Keratinocyte (primary cell): ENCODE data around the gene DISP2. TPM values are rescaled to one million over a fixed set of nuclear protein-coding genes. Genes with fewer than 3 reads are reported as not detected.

Experiments used
- DNase-seq: peaks from one replicate; pipeline ENCODE4 v3.0.0-alpha.2; 2011; ENCODE audit warnings: low read depth, missing footprints, low spot score
- FAIRE-seq: peaks from 2 replicates; lab custom pipeline; 2011; peaks lifted over from hg19 to GRCh38; lab: Jason Lieb, UNC
- H2AFZ ChIP-seq: 2 replicates; pipeline ENCODE4 v1.6.0; 2012; ENCODE audit warnings: low read length, control low read depth, inconsistent platforms; ENCODE audit not compliant: control insufficient read depth
- H3K27ac ChIP-seq: 2 replicates; pipeline ENCODE4 v1.5.1; 2011; ENCODE audit warnings: low read length; ENCODE audit not compliant: control insufficient read depth, insufficient read depth
- H3K27me3 ChIP-seq: 3 replicates; pipeline ENCODE4 v1.6.0; 2011; ENCODE audit warnings: low read length; ENCODE audit not compliant: control insufficient read depth, insufficient read depth; ENCODE audit errors: extremely low read depth
- H3K36me3 ChIP-seq, 2 experiments: 2 replicates in 1 of 2; 3 replicates in 1 of 2; pipeline ENCODE4 v1.5.1; 2011; ENCODE audit warnings: low read length in 2 of 2, mild to moderate bottlenecking in 1 of 2; ENCODE audit not compliant: control insufficient read depth in 2 of 2, insufficient read depth in 2 of 2; ENCODE audit errors: extremely low read depth in 1 of 2
- H3K4me1 ChIP-seq: 3 replicates; pipeline ENCODE4 v1.5.1; 2011; ENCODE audit warnings: low read length; ENCODE audit not compliant: control insufficient read depth, insufficient read depth; ENCODE audit errors: extremely low read depth
- H3K4me2 ChIP-seq: 3 replicates; pipeline ENCODE4 v1.6.0; 2011; ENCODE audit warnings: low read depth, low read length; ENCODE audit not compliant: control insufficient read depth, insufficient read depth; ENCODE audit errors: extremely low read depth
- H3K4me3 ChIP-seq, 3 experiments: fragments of 200-600 bp in 1 of 3; sonication (generic) in 1 of 3; 2 replicates in 2 of 3; 3 replicates in 1 of 3; pipeline ENCODE4 v1.5.1; 2011 to 2016; ENCODE audit warnings: low read length in 3 of 3, mild to moderate bottlenecking in 3 of 3, control low read depth in 2 of 3, inconsistent platforms in 1 of 3, low read depth in 1 of 3, mixed read lengths in 1 of 3, mixed run types in 1 of 3, moderate library complexity in 1 of 3; ENCODE audit not compliant: control insufficient read depth in 2 of 3, insufficient read depth in 2 of 3; ENCODE audit errors: extremely low read depth in 1 of 3
- H3K79me2 ChIP-seq: 2 replicates; pipeline ENCODE4 v1.6.0; 2012; ENCODE audit warnings: low read length; ENCODE audit not compliant: control insufficient read depth, insufficient read depth
- H3K9ac ChIP-seq: 3 replicates; pipeline ENCODE4 v1.6.0; 2011; ENCODE audit warnings: low read length; ENCODE audit not compliant: control insufficient read depth, insufficient read depth; ENCODE audit errors: extremely low read depth
- H3K9me1 ChIP-seq: 3 replicates; pipeline ENCODE4 v1.6.0; 2011; ENCODE audit warnings: low read length; ENCODE audit not compliant: control insufficient read depth, insufficient read depth; ENCODE audit errors: extremely low read depth
- H3K9me3 ChIP-seq: 2 replicates; pipeline ENCODE4 v1.5.1; 2012; ENCODE audit warnings: low read depth, low read length; ENCODE audit not compliant: control insufficient read depth
- H4K20me1 ChIP-seq: 3 replicates; pipeline ENCODE4 v1.6.0; 2011; ENCODE audit warnings: low read length; ENCODE audit not compliant: control insufficient read depth, insufficient read depth; ENCODE audit errors: extremely low read depth
- CTCF ChIP-seq, 3 experiments: IDR thresholded peaks in 1 of 3; conservative IDR thresholded peaks in 1 of 3; optimal IDR thresholded peaks in 1 of 3; 2 replicates in 2 of 3; 3 replicates in 1 of 3; pipeline versions ENCODE3 to v1.5.1; 2011; ENCODE audit warnings: low read length in 3 of 3, mild to moderate bottlenecking in 3 of 3, moderate library complexity in 2 of 3, control low read depth in 1 of 3, inconsistent platforms in 1 of 3; ENCODE audit not compliant: insufficient read depth in 2 of 3; ENCODE audit errors: extremely low read depth in 1 of 3
- EZH2 ChIP-seq: IDR thresholded peaks from one replicate; pipeline ENCODE4 v1.6.1; 2012; ENCODE audit warnings: inconsistent platforms, mild to moderate bottlenecking, low read length, moderate library complexity
- dilution Hi-C: fragments of 300-500 bp; cut with MboI; formaldehyde crosslinking; loops from one replicate; pipeline ENCODE4 v1.7.0; 2020; ENCODE audit warnings: low sequenced_read_pairs; ENCODE audit not compliant: extremely low pct_ligation_motif_present
- polyA plus RNA-seq, 5 experiments: library from polyadenylated mRNA; depleted of rRNA in 3 of 5; stranded (reverse) in 3 of 5; stranded (forward) in 1 of 5; unstranded in 1 of 5; fragments of >200 nt; gene quantifications; 1 replicate in 1 of 5; 2 replicates in 3 of 5; 3 replicates in 1 of 5; pipeline versions ENCODE4 v1.2.1 to v1.2.3, GENCODE V29; 2011 to 2012; ENCODE audit warnings: missing spikeins in 2 of 5, low read depth in 1 of 5, low replicate concordance in 1 of 5

DISP2 gene
- polyA plus RNA-seq, 1 donor (not counting 4 experiments of a cell fraction or from before 2014, with no cell fraction given), result 0.12 TPM

GRCh38 chr15:40338921-40339620 is 18.9 kb upstream of the DISP2 start:
- FAIRE-seq, result peak; percentile 99
- Histone ChIP-seq H4K20me1 (no peaks in the 10 kb centered on the region), H3K27ac (peak overlapping the region; percentile 91), H3K79me2 (peaks cover 35% of the 10 kb centered on the region), H3K4me1 (peaks cover 92% of the 10 kb centered on the region), H3K4me2 (peak overlapping the region; percentile 97), H3K9ac (peak overlapping the region; percentile 96), H2AFZ (no peak overlapping the region), H3K36me3 (peaks cover 22 to 33% of the 10 kb centered on the region in 2 experiments), H3K27me3 (no peaks in the 10 kb centered on the region), H3K4me3 (peak overlapping the region; percentile 74 to 90 (median 75)), H3K9me3 (no peaks in the 10 kb centered on the region), H3K9me1 (no peaks in the 10 kb centered on the region)
- TF ChIP-seq CTCF (optimal IDR thresholded peaks at IDR 0.05 in 1 of 3, IDR thresholded peaks at IDR 0.05 in 1 of 3, conservative IDR thresholded peaks at IDR 0.05 in 1 of 3; ENCODE audit: extremely low read depth in 1 of 3, insufficient read depth in 2 of 3, low read length in 3 of 3) (no peak), EZH2 (no peak)
- peak; percentile 89 for DNase-seq
- dilution Hi-C loops, result no loop called here

GRCh38 chr15:40339621-40339945 is 18.4 kb upstream of the DISP2 start:
- no peak overlapping the region for H2AFZ ChIP-seq
- H3K4me3 ChIP-seq, result peak overlapping the region; percentile 74 to 90 (median 75)
- dilution Hi-C loops, result no loop called here
- H3K4me1 ChIP-seq, result peaks cover 90% of the 10 kb centered on the region
- peaks cover 18 to 30% of the 10 kb centered on the region in 2 experiments for H3K36me3 ChIP-seq
- no peaks in the 10 kb centered on the region for H4K20me1 ChIP-seq
- peak overlapping the region; percentile 97 for H3K4me2 ChIP-seq
- H3K9me1 ChIP-seq, result no peaks in the 10 kb centered on the region
- TF ChIP-seq CTCF (optimal IDR thresholded peaks at IDR 0.05 in 1 of 3, IDR thresholded peaks at IDR 0.05 in 1 of 3, conservative IDR thresholded peaks at IDR 0.05 in 1 of 3; ENCODE audit: extremely low read depth in 1 of 3, insufficient read depth in 2 of 3, low read length in 3 of 3) (peak in 1 of 3 experiments; percentile 25), EZH2 (no peak)
- no peaks in the 10 kb centered on the region for H3K9me3 ChIP-seq
- peaks cover 35% of the 10 kb centered on the region for H3K79me2 ChIP-seq
- FAIRE-seq (no peak), DNase-seq (no peak)
- peak overlapping the region; percentile 96 for H3K9ac ChIP-seq
- no peaks in the 10 kb centered on the region for H3K27me3 ChIP-seq
- peak overlapping the region; percentile 91 for H3K27ac ChIP-seq
